Epithelial cell of proximal tubule (primary cell): ENCODE results near the gene DIRAS1. TPM values are rescaled to one million over a fixed set of nuclear protein-coding genes. Genes with fewer than 3 reads are reported as not detected.

ENCODE experiments used
- DNase-seq: peaks from one replicate; pipeline ENCODE4 v3.0.0-alpha.2; 2011; ENCODE audit warnings: low read depth
- H3K4me3 ChIP-seq: 2 replicates; pipeline ENCODE4 v1.5.1; 2011; ENCODE audit warnings: low read depth, mild to moderate bottlenecking, low read length
- total RNA-seq: library from RNA; depleted of rRNA; stranded (reverse); fragments of >200 nt; gene quantifications from 2 replicates; pipeline ENCODE4 v1.2.3, GENCODE V29; 2015
- TF ChIP-seq, protein P1 (sequence below): conservative IDR thresholded peaks from 2 replicates; pipeline ENCODE4 v1.5.1; 2012; ENCODE audit warnings: low read depth, mild to moderate bottlenecking, low read length

Gene DIRAS1
- total RNA-seq, 1 donor from 2014 or later: not detected

DNA sequence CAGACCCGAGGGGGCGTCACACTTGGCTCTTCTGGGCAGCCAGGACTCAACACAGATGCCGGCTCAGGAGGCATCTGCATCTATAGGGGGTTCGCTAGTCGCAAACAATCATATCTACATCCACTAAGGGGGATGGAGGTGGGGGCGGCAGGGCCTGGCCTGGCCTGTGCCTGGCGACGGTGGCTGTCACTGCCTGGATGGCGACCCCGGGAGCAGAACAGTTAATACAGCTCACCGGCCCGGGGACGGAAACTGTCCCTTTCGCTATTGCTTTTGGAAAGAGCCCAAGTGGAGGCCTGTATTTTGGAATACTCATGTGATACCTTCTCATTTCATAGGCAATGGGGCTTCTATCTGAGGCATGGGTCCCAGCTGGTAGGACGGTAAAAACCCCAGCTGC, 44.2 kb upstream of the DIRAS1 start:
- TF ChIP-seq, protein P1, sequence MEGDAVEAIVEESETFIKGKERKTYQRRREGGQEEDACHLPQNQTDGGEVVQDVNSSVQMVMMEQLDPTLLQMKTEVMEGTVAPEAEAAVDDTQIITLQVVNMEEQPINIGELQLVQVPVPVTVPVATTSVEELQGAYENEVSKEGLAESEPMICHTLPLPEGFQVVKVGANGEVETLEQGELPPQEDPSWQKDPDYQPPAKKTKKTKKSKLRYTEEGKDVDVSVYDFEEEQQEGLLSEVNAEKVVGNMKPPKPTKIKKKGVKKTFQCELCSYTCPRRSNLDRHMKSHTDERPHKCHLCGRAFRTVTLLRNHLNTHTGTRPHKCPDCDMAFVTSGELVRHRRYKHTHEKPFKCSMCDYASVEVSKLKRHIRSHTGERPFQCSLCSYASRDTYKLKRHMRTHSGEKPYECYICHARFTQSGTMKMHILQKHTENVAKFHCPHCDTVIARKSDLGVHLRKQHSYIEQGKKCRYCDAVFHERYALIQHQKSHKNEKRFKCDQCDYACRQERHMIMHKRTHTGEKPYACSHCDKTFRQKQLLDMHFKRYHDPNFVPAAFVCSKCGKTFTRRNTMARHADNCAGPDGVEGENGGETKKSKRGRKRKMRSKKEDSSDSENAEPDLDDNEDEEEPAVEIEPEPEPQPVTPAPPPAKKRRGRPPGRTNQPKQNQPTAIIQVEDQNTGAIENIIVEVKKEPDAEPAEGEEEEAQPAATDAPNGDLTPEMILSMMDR: no peak
- no peak for DNase-seq
- H3K4me3 ChIP-seq: no peak overlapping the region

DNA sequence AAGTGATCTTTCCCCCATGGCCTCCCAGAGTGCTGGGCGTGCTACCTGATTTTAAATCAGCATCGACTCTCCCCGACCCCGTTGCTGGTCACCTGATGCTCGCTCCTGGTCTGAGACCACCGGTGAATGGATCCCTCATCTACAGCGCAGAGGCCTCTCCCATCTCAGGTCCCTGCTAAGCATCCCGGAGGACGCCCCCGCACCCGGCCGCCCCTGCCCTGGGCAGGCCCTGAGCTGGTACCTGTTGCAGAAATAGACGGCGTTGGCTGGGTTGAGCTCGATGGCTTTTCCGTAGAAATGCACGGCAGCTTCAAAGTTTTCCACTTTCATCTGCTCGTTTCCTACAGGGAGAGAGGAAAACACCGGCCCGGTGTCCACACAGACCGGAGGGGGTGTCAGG, 43.8 kb upstream of the DIRAS1 start:
- TF ChIP-seq, protein P1: no peak
- no peak for DNase-seq
- no peak overlapping the region for H3K4me3 ChIP-seq

DNA sequence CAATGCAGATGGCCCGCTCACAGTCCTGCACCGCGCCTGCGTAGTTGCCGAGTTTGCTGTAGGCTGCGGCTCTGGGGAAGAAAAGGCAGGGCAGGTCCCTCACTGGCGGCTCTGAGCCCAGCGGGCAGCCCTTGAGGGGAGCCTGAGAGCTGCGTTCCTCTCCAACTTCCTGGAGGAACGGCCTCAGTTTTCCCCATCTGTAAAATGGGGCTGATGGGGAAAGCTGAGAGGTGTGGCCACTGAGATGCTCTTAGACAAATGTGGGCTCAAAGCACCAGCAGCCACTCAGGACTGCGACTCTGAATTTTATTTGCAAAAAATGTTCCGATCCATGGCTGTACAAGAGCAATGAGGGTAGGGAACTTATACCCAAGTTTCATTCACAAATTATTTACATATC, 42.5 kb upstream of the DIRAS1 start:
- TF ChIP-seq, protein P1: no peak
- no peak overlapping the region for H3K4me3 ChIP-seq

DNA sequence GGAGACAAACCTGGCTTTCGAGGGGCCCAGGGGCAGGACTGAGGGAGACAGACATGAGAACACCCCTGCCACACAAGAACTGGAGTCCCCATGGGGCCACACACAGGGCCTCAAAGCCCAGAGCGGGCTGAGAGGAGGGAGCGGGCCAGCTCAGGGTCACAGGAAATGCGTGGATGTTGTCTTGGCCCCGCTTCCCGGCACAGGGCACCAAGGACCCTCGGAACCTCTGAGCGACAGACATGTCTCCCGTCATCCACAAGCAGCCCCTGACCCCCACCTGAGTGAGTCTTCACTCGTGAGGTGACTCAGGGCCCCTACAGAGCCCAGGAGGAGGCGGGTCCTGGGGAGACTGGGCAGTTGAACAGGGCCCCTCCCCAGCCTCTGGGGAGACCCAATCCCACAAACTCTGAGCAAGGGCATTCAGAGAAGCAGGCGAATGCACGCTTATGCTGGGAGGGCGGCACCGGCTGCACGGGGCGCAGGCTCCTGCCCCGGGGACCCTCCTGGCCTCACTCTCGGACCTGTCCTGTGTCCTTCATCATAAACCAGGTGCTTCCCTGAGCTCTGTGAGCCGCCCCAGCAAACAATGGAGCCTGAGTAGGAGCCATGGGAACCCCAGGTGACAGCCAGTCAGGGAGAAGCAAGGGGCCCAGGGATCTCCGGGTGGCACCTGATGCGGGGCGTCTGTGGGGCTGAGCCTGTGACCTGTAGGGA, 41.8 kb upstream of the DIRAS1 start:
- DNase-seq: no peak
- H3K4me3 ChIP-seq: no peak overlapping the region
- TF ChIP-seq, protein P1: no peak

More for the DNA sequence above, 42.5 kb upstream of the DIRAS1 start:
- DNase-seq: no peak

DNA sequence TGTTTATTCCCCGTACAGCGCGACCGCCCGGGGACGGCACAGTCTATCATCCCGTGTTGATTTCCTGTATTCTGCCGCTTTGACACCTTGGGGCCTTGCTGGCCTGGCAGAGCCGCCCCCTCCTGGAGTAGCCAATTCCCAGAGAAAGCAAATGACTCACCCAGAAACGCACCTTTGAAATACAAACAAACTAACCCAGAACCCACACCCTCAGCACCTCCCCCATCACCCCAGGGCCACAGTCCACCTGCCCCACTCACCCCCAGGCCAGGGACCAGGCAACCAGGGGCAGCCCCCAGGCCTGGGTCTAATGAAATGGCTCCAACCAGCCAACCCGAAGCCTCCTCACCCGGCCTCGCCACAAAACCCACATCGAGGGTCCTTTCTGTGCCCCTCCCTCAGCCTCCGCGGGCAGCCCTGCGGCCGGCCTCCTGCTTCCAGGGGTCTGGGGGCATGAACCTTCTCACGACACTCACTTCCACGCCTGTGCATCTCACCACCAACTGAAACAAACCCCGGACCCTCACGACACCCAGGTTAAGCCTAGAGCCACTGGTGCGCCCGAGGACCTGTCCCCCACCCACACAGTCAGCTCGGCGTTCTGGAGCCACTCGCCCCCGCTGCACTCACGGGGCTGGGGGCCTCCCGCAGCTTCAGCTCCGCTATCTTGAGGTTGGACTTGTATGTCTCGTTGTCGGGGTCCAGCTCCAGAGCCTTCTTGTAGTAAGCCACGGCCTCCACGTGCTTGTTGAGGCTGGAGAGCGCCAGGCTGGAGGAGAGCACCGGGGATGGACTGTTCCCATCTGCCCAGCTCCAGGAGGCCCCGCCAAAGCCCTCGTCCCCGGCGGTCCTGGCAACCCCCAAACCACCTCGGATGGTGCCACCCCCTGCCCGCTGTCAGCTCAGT, 41.0 kb upstream of the DIRAS1 start:
- no peak overlapping the region for H3K4me3 ChIP-seq
- no peak for DNase-seq
- TF ChIP-seq, protein P1: no peak

DNA sequence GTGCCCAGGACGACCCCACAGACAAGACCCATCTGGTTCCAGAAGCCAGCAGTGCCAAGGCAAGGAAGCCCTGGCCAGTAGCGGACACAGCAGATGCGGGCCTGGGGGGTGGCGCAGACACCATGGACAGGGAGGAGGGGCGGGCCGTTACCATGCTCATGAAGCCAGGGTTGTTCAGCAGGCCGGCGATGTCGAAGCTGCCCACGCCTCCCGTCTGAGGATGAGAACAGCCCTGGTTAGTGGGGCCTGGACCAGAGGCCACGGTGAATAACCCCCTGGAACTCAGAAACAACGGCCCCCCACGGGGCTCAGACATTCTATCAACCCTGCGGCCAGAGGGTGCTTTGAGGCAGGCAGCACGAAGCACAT, 40.1 kb upstream of the DIRAS1 start:
- DNase-seq: no peak
- TF ChIP-seq, protein P1: no peak

More for the DNA sequence above, 40.1 kb upstream of the DIRAS1 start:
- H3K4me3 ChIP-seq: no peak overlapping the region
